A549 treated with RU486 at 1 μM for 4 hours (cell line): ENCODE measurements around the gene IFI44. TPM values are rescaled to one million over a fixed set of nuclear protein-coding genes. Genes with fewer than 3 reads are reported as not detected.

Experiments used
- total RNA-seq: library from RNA; stranded (reverse); fragments of 200-300 nt; extraction: Qiagen RNA extraction; gene quantifications from 5 replicates; pipeline ENCODE4 v1.2.3, GENCODE V29; 2022; ENCODE audit warnings: low read depth

IFI44 gene, protein sequence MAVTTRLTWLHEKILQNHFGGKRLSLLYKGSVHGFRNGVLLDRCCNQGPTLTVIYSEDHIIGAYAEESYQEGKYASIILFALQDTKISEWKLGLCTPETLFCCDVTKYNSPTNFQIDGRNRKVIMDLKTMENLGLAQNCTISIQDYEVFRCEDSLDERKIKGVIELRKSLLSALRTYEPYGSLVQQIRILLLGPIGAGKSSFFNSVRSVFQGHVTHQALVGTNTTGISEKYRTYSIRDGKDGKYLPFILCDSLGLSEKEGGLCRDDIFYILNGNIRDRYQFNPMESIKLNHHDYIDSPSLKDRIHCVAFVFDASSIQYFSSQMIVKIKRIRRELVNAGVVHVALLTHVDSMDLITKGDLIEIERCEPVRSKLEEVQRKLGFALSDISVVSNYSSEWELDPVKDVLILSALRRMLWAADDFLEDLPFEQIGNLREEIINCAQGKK
- 0.25 to 1.1 TPM (median 0.69 TPM) in 5 replicates for total RNA-seq

DNA sequence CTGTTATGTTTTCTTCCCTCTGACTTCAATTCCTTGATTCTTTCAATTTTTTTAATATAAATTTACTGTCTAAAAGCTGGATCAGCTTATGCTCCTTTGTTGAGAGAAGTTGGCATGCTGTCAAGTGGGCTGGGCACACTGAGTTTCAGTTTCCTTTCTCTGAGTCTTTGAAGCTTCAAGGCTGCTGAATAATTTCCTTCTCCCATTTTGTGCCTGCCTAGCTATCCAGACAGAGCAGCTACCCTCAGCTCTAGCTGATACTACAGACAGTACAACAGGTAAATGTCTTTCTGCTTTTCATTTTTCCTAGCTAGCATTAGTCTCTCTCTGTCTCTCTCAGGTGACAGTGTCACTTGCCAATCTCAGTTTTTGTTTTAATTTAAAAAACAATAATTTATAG is at the start of gene IFI44:
Gene IFI44 (plus strand): TSS at position 204 of the 400 bp plus-strand sequence. CDS start 365 bp downstream, outside the sequence.

DNA sequence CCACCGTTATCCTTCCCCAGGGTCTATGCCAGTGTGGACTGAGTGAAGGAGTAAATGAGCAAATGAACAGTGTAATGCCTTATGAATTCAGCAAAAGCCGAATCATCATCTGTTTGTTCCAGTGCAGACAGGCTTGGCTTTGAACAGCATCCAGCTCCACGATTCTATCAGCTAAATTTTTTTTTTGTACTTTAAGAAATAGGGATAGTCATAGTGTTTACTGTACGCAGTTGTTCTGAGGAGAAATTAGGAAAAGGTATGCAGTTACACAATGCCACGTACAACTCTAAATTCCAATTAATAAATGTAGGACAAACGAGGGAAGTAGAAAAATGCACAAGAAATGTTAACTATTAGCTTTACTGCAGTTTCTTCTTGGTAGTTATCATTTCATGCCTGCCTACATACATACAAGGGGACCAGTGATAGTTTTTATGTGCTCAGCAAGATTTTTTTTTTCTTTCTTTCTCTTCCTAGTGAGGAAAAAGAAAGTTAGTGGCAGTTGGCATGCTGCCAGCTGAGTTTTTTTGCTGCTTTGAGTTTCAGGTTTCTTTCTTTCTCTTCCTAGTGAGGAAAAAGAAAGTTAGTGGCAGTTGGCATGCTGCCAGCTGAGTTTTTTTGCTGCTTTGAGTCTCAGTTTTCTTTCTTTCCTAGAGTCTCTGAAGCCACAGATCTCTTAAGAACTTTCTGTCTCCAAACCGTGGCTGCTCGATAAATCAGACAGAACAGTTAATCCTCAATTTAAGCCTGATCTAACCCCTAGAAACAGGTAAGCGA is 29.6 kb upstream of the IFI44 start, which contains the start of gene IFI44L:
Gene IFI44L (plus strand): TSS at position 646 of the 777 bp plus-strand sequence. CDS start 7,468 bp downstream, outside the sequence.

Other genes starting within 250 kb of the IFI44 start
- not detected in 5 replicates for gene PTGFR, start 158.9 kb upstream of the IFI44 start, total RNA-seq
- gene IFI44L, start 29.4 kb upstream of the IFI44 start, total RNA-seq, result not detected in 5 replicates